H1 (cell line): Measurements from ENCODE around the gene SPAG16. TPM values are rescaled to one million over a fixed set of nuclear protein-coding genes. Genes with fewer than 3 reads are reported as not detected.

Experiments used
- BACH1 ChIP-seq: IDR thresholded peaks from 2 replicates; pipeline ENCODE4 v1.6.1; 2012; ENCODE audit warnings: low read length, improper control_type of control experiment
- CREB1 ChIP-seq: IDR thresholded peaks from 2 replicates; pipeline ENCODE4 v1.6.1; 2012; ENCODE audit warnings: inconsistent platforms
- HDAC6 ChIP-seq: IDR thresholded peaks from one replicate; pipeline ENCODE4 v1.7.1; 2012; ENCODE audit warnings: low read depth, mild to moderate bottlenecking, inconsistent platforms, low read length, moderate library complexity
- POLR2AphosphoS5 ChIP-seq: IDR thresholded peaks from 2 replicates; pipeline ENCODE4 v1.6.1; 2011; ENCODE audit warnings: low read depth, low read length
- RAD21 ChIP-seq, 2 experiments: IDR thresholded peaks in 1 of 2; conservative IDR thresholded peaks in 1 of 2; 2 replicates each; pipeline ENCODE4 v1.6.1; 2011; ENCODE audit warnings: low read depth in 2 of 2, low read length in 2 of 2, improper control_type of control experiment in 1 of 2, inconsistent platforms in 1 of 2, mild to moderate bottlenecking in 1 of 2, moderate library complexity in 1 of 2
- SP2 ChIP-seq: IDR thresholded peaks from 2 replicates; pipeline ENCODE4 v1.6.1; 2012; ENCODE audit warnings: mild to moderate bottlenecking, low read length, inconsistent platforms
- polyA plus RNA-seq, 7 experiments: library from polyadenylated mRNA; depleted of rRNA in 3 of 7; stranded (reverse) in 5 of 7; unstranded in 2 of 7; fragments of >200 nt in 5 of 7; fragments of 200-250 nt in 2 of 7; gene quantifications; 1 replicate in 5 of 7; 2 replicates in 1 of 7; 4 replicates in 1 of 7; pipeline versions ENCODE4 v1.2.1 to v1.2.3, GENCODE V29; 2011 to 2013; ENCODE audit warnings: missing spikeins in 2 of 7, mixed read lengths in 2 of 7
- total RNA-seq: library from RNA; stranded (reverse); fragmentation: NEBNext Ultra II Directional; extraction: Animal tissue kit (Norgen Biotek cat#: 25700); gene quantifications from 2 replicates; pipeline ENCODE4 v1.2.1, GENCODE V29; 2021

Gene SPAG16
- total and polyA plus RNA-seq, 2 of the 8 experiments (the other 6 are each of a cell fraction or from before 2014, with no cell fraction given): 6.0 to 14.9 TPM

- TF ChIP-seq SP2 (no peak), POLR2AphosphoS5 (no peak), CREB1 (no peak), BACH1 (no peak), HDAC6 (no peak), RAD21 (IDR thresholded peaks at IDR 0.05 in 1 of 2, conservative IDR thresholded peaks at IDR 0.05 in 1 of 2; ENCODE audit: low read depth in 2 of 2, low read length in 2 of 2) (no peak)
- TF ChIP-seq, all 59 proteins: peak for 0
These were observed 812.0 kb downstream of the SPAG16 start (continued) for GRCh38 chr2:214096208-214096715.
